K562 (cell line): ENCODE measurements around the gene TMEM79. TPM values are rescaled to one million over a fixed set of nuclear protein-coding genes. Genes with fewer than 3 reads are reported as not detected.

Experiments used
- ATAC-seq: fragments of 200-7000 bp; cut with Tn5 transposase; 3 replicates; pipeline ENCODE4 v1.9.1; 2020; ENCODE audit warnings: moderate library complexity
- BruUV-seq: library from RNA; stranded (reverse); fragments of 400-500 nt; replicated peaks from 2 replicates; lab custom pipeline; 2021; lab: Mats Ljungman, UMichigan
- CTCF ChIA-PET: fragments of 300-600 bp; formaldehyde crosslinking; extraction: SDS; loops from one replicate; lab custom pipeline; 2021; ENCODE audit warnings: low intra/inter-chr PET ratio; lab: Yijun Ruan, JAX
- POLR2A ChIA-PET: fragments of 300-600, 350-650 bp; sonication (Branson Sonifier 250); formaldehyde crosslinking; extraction: SDS; loops from one replicate; lab custom pipeline; 2021; ENCODE audit warnings: antibody characterized with exemption, inconsistent platforms; lab: Yijun Ruan, JAX
- DNase-seq, 4 experiments: peaks; one replicate each; pipeline versions ENCODE4 v3.0.0 to v3.0.0-alpha.2; 2011 to 2018; ENCODE audit warnings: low spot score in 3 of 4, mixed read lengths in 3 of 4; ENCODE audit errors: extremely low read depth in 1 of 4
- FAIRE-seq: peaks from 2 replicates; lab custom pipeline; 2011; peaks lifted over from hg19 to GRCh38; lab: Jason Lieb, UNC
- H2AFZ ChIP-seq: 2 replicates; pipeline ENCODE4 v1.6.0; 2011; ENCODE audit warnings: low read depth, low read length, control low read depth, inconsistent platforms
- H3K27ac ChIP-seq: fragments of 200-600 bp; 3 replicates; pipeline ENCODE4 v1.8.0; 2011; ENCODE audit warnings: low read depth, mild to moderate bottlenecking, control low read depth, inconsistent platforms, low read length, moderate library complexity, mixed read lengths; ENCODE audit errors: extremely low read depth
- H3K27me3 ChIP-seq, 2 experiments: fragments of 300-600 bp in 1 of 2; 2 replicates in 1 of 2; 3 replicates in 1 of 2; pipeline versions ENCODE4 v1.6.0 to v1.8.0; 2011; ENCODE audit warnings: inconsistent platforms in 2 of 2, low read length in 2 of 2, mild to moderate bottlenecking in 1 of 2, mixed read lengths in 1 of 2, moderate library complexity in 1 of 2; ENCODE audit not compliant: control insufficient read depth in 2 of 2, insufficient read depth in 2 of 2
- H3K36me3 ChIP-seq: fragments of 300-600 bp; 3 replicates; pipeline ENCODE4 v1.8.0; 2011; ENCODE audit warnings: mild to moderate bottlenecking, low read length, inconsistent platforms; ENCODE audit not compliant: control insufficient read depth, insufficient read depth
- H3K4me1 ChIP-seq, 2 experiments: fragments of 200-600 bp in 1 of 2; replicated peaks in 1 of 2; 2 replicates in 1 of 2; 3 replicates in 1 of 2; pipeline versions ENCODE4 v1.5.1 to v1.8.0; 2011; ENCODE audit warnings: inconsistent platforms in 2 of 2, low read length in 2 of 2, mild to moderate bottlenecking in 1 of 2, mixed read lengths in 1 of 2, moderate library complexity in 1 of 2; ENCODE audit not compliant: control insufficient read depth in 2 of 2, insufficient read depth in 2 of 2
- H3K4me2 ChIP-seq: 2 replicates; pipeline ENCODE4 v1.6.1; 2011; ENCODE audit warnings: low read length, control low read depth, inconsistent platforms, mixed read lengths; ENCODE audit not compliant: insufficient read depth
- H3K4me3 ChIP-seq: fragments of 200-600 bp; sonication (generic), shearing (Covaris generic); 2 replicates; pipeline ENCODE4 v1.5.1; 2016; ENCODE audit warnings: control low read depth, inconsistent platforms
- H3K79me2 ChIP-seq: fragments of 200-600 bp; 3 replicates; pipeline ENCODE4 v1.8.0; 2011; ENCODE audit warnings: low read length, inconsistent platforms; ENCODE audit not compliant: control insufficient read depth, insufficient read depth
- H3K9ac ChIP-seq, 2 experiments: 2 replicates each; pipeline versions ENCODE4 v1.6.0 to v1.6.1; 2011; ENCODE audit warnings: low read depth in 2 of 2, low read length in 2 of 2, control low read depth in 1 of 2, inconsistent platforms in 1 of 2, mild to moderate bottlenecking in 1 of 2, mixed read lengths in 1 of 2; ENCODE audit not compliant: insufficient read depth in 1 of 2
- H3K9me1 ChIP-seq: one replicate; pipeline ENCODE4 v1.6.0; 2011; ENCODE audit warnings: inconsistent platforms, mild to moderate bottlenecking, low read length, moderate library complexity; ENCODE audit not compliant: control insufficient read depth, insufficient read depth
- H3K9me3 ChIP-seq: replicated peaks from 2 replicates; pipeline ENCODE4 v1.5.1; 2011; ENCODE audit warnings: low read depth, low read length, inconsistent platforms; ENCODE audit not compliant: control insufficient read depth, insufficient read depth
- H4K20me1 ChIP-seq: replicated peaks from 2 replicates; pipeline ENCODE4 v1.6.1; 2011; ENCODE audit warnings: low read length, inconsistent platforms, mixed read lengths; ENCODE audit not compliant: control insufficient read depth, insufficient read depth
- BDP1 ChIP-seq: IDR thresholded peaks from 3 replicates; pipeline ENCODE4 v1.6.1; 2011; ENCODE audit not compliant: insufficient read length, insufficient read depth
- ETV6 ChIP-seq, 3 experiments: fragments of 150-350 bp in 1 of 3; sonication (generic) in 1 of 3; formaldehyde crosslinking in 1 of 3; IDR thresholded peaks; 2 replicates each; pipeline versions ENCODE4 v1.6.1 to v1.8.0; 2014 to 2022; ENCODE audit warnings: borderline replicate concordance in 2 of 3, low read depth in 2 of 3, antibody characterized with exemption in 1 of 3, low read length in 1 of 3, mild to moderate bottlenecking in 1 of 3, missing genetic modification reagents in 1 of 3
- GATA2 ChIP-seq: sonication (generic); formaldehyde crosslinking; IDR thresholded peaks from 2 replicates; pipeline ENCODE4 v1.4.0; 2020; ENCODE audit warnings: mild to moderate bottlenecking, missing genetic modification reagents
- MAFG ChIP-seq: fragments of 450-650 bp; conservative IDR thresholded peaks from 2 replicates; pipeline ENCODE4 v1.6.1; 2016; ENCODE audit warnings: missing genetic modification characterization, missing compliant biosample characterization
- MXI1 ChIP-seq: IDR thresholded peaks from 2 replicates; pipeline ENCODE4 v1.6.1; 2011; ENCODE audit warnings: low read depth, mild to moderate bottlenecking, improper control_type of control experiment, low read length
- NELFE ChIP-seq: IDR thresholded peaks from 2 replicates; pipeline ENCODE4 v1.6.1; 2011; ENCODE audit warnings: mild to moderate bottlenecking; ENCODE audit not compliant: insufficient read depth, insufficient read length
- OTX1 ChIP-seq: fragments of 450-650 bp; formaldehyde crosslinking; IDR thresholded peaks from 2 replicates; pipeline ENCODE4 v1.4.0; 2022; ENCODE audit warnings: mild to moderate bottlenecking
- PHTF2 ChIP-seq: fragments of 250-450 bp; sonication (Bioruptor Pico); IDR thresholded peaks from 2 replicates; pipeline ENCODE4 v1.5.0; 2021; ENCODE audit warnings: mild to moderate bottlenecking
- RCOR1 ChIP-seq, 2 experiments: IDR thresholded peaks; 2 replicates each; pipeline ENCODE4 v1.6.1; 2012; ENCODE audit warnings: low read depth in 2 of 2, low read length in 2 of 2, borderline replicate concordance in 1 of 2, improper control_type of control experiment in 1 of 2
- SUPT5H ChIP-seq: fragments of 450-650 bp; IDR thresholded peaks from 2 replicates; pipeline ENCODE4 v1.6.1; 2016
- TAF9B ChIP-seq: fragments of 450-650 bp; IDR thresholded peaks from 2 replicates; pipeline ENCODE4 v1.6.1; 2018; ENCODE audit warnings: mild to moderate bottlenecking; ENCODE audit not compliant: partially characterized antibody
- TCFL5 ChIP-seq: fragments of 250-450 bp; sonication (Bioruptor Pico); conservative IDR thresholded peaks from 2 replicates; pipeline ENCODE4 v1.6.1; 2021; ENCODE audit warnings: mild to moderate bottlenecking, moderate library complexity, matching md5 sums
- ZBTB34 ChIP-seq: fragments of 250-450 bp; sonication (Bioruptor Pico); IDR thresholded peaks from 2 replicates; pipeline ENCODE4 v1.8.0; 2021; ENCODE audit warnings: mild to moderate bottlenecking, moderate library complexity
- ZFP30 ChIP-seq: fragments of 250-450 bp; sonication (Bioruptor Pico); IDR thresholded peaks from 2 replicates; pipeline ENCODE4 v1.8.0; 2022; ENCODE audit warnings: moderate library complexity, mild to moderate bottlenecking, inconsistent platforms, borderline replicate concordance
- ZNF146 ChIP-seq: IDR thresholded peaks from one replicate; pipeline ENCODE4 v1.6.1; 2018; ENCODE audit warnings: missing compliant biosample characterization; ENCODE audit not compliant: unreplicated experiment
- ZNF184 ChIP-seq: sonication (generic); formaldehyde crosslinking; IDR thresholded peaks from 2 replicates; pipeline ENCODE4 v1.5.0; 2020; ENCODE audit warnings: missing genetic modification reagents
- WGBS: fragments of 100-300 bp; shearing (Covaris generic); methylation state at CpG from one replicate; pipeline ENCODE4 v1.1.6; 2016; ENCODE audit warnings: low coverage, mixed read lengths; ENCODE audit not compliant: insufficient coverage; ENCODE audit errors: missing lambda C conversion rate; 5-methylcytosine and 5-hydroxymethylcytosine counted together
- in situ Hi-C: fragments of 300-500 bp; cut with MboI; formaldehyde crosslinking; loops from 4 replicates; pipeline ENCODE4 v1.15.0; 2018; ENCODE audit warnings: inconsistent platforms, mixed read lengths
- intact Hi-C: fragments of 100-400 bp; cut with micrococcal nuclease; formaldehyde crosslinking; loops from 2 replicates; pipeline ENCODE4 v1.14.2; 2022
- polyA plus RNA-seq, 8 experiments: library from polyadenylated mRNA; depleted of rRNA in 4 of 8; stranded (reverse) in 5 of 8; unstranded in 3 of 8; fragments of >200 nt; fragmentation: Nextera tagmentation in 2 of 8; fragmentation: Illumina TruSeq in 1 of 8; extraction: Ambion mirVana in 2 of 8; extraction: Trizol in 1 of 8; gene quantifications; 2 replicates each; pipeline versions ENCODE4 v1.2.1 to v1.2.3, GENCODE V29; 2011 to 2014; ENCODE audit warnings: inconsistent platforms in 1 of 8, missing spikeins in 1 of 8
- total RNA-seq, 7 experiments: library from RNA; depleted of rRNA in 6 of 7; stranded (reverse); fragments of >200 nt in 6 of 7; fragmentation: Illumina TruSeq in 2 of 7; extraction: Trizol in 2 of 7; gene quantifications; 2 replicates each; pipeline versions ENCODE4 v1.2.1 to v1.2.3, GENCODE V29; 2011 to 2021; ENCODE audit warnings: low replicate concordance in 1 of 7
- TF ChIP-seq, protein P1 (sequence below): fragments of 450-650 bp; IDR thresholded peaks from 2 replicates; pipeline ENCODE4 v1.6.1; 2016; ENCODE audit warnings: mild to moderate bottlenecking

Gene TMEM79
- total and polyA plus RNA-seq, 9 of the 15 experiments (the other 6 are each of a cell fraction or from before 2014, with no cell fraction given), result 0.69 to 6.8 (median 4.0) TPM

DNA sequence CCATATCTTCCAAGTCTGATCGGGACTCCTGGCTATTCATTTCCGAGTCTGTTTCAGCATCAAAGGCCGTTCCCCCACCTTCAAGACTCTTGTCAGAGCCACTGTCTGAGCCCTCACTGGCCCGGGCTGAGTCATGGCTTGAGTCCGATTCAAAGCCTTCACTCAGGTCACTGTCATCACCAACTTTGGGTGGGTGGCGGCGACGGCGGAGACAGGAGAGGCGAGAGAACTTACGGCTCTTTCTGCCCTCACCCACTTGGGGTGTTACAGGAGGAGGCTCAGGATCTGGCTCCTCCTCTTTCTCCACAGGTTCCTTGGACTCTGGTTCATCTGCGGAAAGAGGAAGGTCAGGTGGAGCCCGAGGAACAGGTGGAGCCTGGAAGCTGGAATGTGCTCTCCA lies 18.1 kb upstream of the TMEM79 start:
- BruUV-seq, result TSS peak; percentile 35
- intact Hi-C loops (no loop called here), in situ Hi-C loops (no loop called here)
- Histone ChIP-seq H4K20me1 (0 out of 2 replicates have a peak, but pooled peaks cover 5% of the 10 kb centered on the region), H2AFZ (no peak overlapping the region), H3K9me3 (no peaks in the 10 kb centered on the region), H3K4me2 (no peak overlapping the region), H3K9ac (no peak overlapping the region), H3K9me1 (no peaks in the 10 kb centered on the region), H3K27me3 (no peaks in the 10 kb centered on the region), H3K4me1 (no peaks in the 10 kb centered on the region), H3K36me3 (peaks cover 90% of the 10 kb centered on the region; the same call in 2 of the 3 replicates), H3K4me3 (no peak overlapping the region), H3K79me2 (no peaks in the 10 kb centered on the region), H3K27ac (no peak overlapping the region)
- FAIRE-seq (no peak), DNase-seq (no peak), ATAC-seq (no peak)
- TF ChIP-seq OTX1 (CRISPR knock-in tag), result no peak
- no peak for TF ChIP-seq MXI1
- no peak for TF ChIP-seq PHTF2 (CRISPR knock-in tag)
- no peak for TF ChIP-seq TAF9B
- TF ChIP-seq RCOR1 (IDR thresholded peaks at IDR 0.05; ENCODE audit: borderline replicate concordance in 1 of 2, low read depth in 2 of 2, low read length in 2 of 2), result no peak
- TF ChIP-seq NELFE, result no peak
- TF ChIP-seq SUPT5H, result no peak
- TF ChIP-seq ZFP30 (CRISPR knock-in tag), result no peak
- no peak for TF ChIP-seq ZNF184 (CRISPR knock-in tag)
- no peak for TF ChIP-seq ZBTB34
- TF ChIP-seq GATA2 (CRISPR knock-in tag), result no peak
- no peak for TF ChIP-seq ZNF146
- no peak for TF ChIP-seq TCFL5
- no peak for TF ChIP-seq BDP1
- TF ChIP-seq, protein P1, sequence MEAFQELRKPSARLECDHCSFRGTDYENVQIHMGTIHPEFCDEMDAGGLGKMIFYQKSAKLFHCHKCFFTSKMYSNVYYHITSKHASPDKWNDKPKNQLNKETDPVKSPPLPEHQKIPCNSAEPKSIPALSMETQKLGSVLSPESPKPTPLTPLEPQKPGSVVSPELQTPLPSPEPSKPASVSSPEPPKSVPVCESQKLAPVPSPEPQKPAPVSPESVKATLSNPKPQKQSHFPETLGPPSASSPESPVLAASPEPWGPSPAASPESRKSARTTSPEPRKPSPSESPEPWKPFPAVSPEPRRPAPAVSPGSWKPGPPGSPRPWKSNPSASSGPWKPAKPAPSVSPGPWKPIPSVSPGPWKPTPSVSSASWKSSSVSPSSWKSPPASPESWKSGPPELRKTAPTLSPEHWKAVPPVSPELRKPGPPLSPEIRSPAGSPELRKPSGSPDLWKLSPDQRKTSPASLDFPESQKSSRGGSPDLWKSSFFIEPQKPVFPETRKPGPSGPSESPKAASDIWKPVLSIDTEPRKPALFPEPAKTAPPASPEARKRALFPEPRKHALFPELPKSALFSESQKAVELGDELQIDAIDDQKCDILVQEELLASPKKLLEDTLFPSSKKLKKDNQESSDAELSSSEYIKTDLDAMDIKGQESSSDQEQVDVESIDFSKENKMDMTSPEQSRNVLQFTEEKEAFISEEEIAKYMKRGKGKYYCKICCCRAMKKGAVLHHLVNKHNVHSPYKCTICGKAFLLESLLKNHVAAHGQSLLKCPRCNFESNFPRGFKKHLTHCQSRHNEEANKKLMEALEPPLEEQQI, result no peak
- no peak for TF ChIP-seq MAFG (tag)
- TF ChIP-seq ETV6 (IDR thresholded peaks at IDR 0.05; ENCODE audit: borderline replicate concordance in 1 of 2, low read depth in 2 of 2, low read length in 1 of 2), result no peak
- TF ChIP-seq ETV6 (CRISPR knock-in tag; IDR thresholded peaks at IDR 0.05; ENCODE audit: borderline replicate concordance), result no peak
- CTCF ChIA-PET, result interaction anchor here (0.6 kb wide), 1 partner anchor 44 kb away, joined by 3 read pairs; no protein-coding TSS in a partner anchor
- POLR2A ChIA-PET, result no interaction called here
- 92% methylated on average over 5 of the region's 13 CpGs for WGBS
